Endothelial cell of umbilical vein (primary cell): Measurements from ENCODE around the gene IMPG2.

Experiments used
- CTCF ChIP-seq, 2 donors: IDR thresholded peaks; 1 replicate in 1 of 2; 2 replicates in 1 of 2; pipeline ENCODE4 v1.5.1; 2011; ENCODE audit warnings: low read length in 2 of 2, mild to moderate bottlenecking in 2 of 2, moderate library complexity in 2 of 2, control low read depth in 1 of 2, inconsistent platforms in 1 of 2, low read depth in 1 of 2; ENCODE audit not compliant: insufficient read depth in 1 of 2; ENCODE audit errors: extremely low read depth in 1 of 2
- POLR2A ChIP-seq: IDR thresholded peaks from 2 replicates; pipeline ENCODE4 v1.6.1; 2012; ENCODE audit warnings: low read depth, mild to moderate bottlenecking, control low read depth, low read length
- POLR2AphosphoS5 ChIP-seq: IDR thresholded peaks from 2 replicates; pipeline ENCODE4 v1.6.1; 2012; ENCODE audit warnings: low read depth, mild to moderate bottlenecking, control low read depth, low read length, moderate library complexity; ENCODE audit not compliant: insufficient read depth

DNA sequence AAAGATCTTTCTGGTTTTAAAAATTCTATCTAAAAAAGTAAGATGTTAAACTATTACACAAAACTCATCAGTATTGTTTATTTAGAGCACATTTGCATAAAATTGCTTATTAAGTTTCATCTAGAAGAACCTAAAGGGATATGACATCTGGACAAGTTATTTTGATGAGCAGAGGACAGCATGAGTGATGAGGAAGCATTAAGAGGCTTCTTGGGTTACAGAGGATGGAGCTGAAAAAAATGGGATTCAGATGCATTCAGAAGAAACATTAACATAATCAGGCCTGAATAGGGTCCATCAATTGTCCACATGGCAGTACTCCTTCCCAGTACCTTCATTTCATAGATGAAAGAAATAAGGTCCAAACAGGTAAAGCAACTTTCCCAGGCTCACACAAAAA lies 41.6 kb downstream of the IMPG2 start:
- TF ChIP-seq CTCF (IDR thresholded peaks at IDR 0.05; ENCODE audit: extremely low read depth in 1 of 2, insufficient read depth in 1 of 2, low read depth in 1 of 2, low read length in 2 of 2) (no peak), POLR2A (no peak), POLR2AphosphoS5 (no peak)
